ENCODE data around the gene SMC1B. TPM values are rescaled to one million over a fixed set of nuclear protein-coding genes. Genes with fewer than 3 reads are reported as not detected.

Gene SMC1B
- total RNA-seq, 2 experiments from 2014 or later: 0.08 TPM; not detected in 1

- peaks cover 39% of the 10 kb centered on the region; the same call in 1 of the 2 replicates for H3K79me2 ChIP-seq (ENCODE audit: insufficient read depth, low read depth, low read length)
- no peak overlapping the region for H3K4me2 ChIP-seq (ENCODE audit: low read length)
- H3K36me3 ChIP-seq (ENCODE audit: insufficient read depth, low read length): 0 out of 2 replicates have a peak, but pooled peaks cover 5% of the 10 kb centered on the region
- TF ChIP-seq CTCF (conservative IDR thresholded peaks at IDR 0.05; ENCODE audit: low read length): no peak
- no peak for TF ChIP-seq EZH2phosphoT487 (IDR thresholded peaks at IDR 0.05; ENCODE audit: borderline replicate concordance, low read depth, low read length)
- no peaks in the 10 kb centered on the region for H3K9me2 ChIP-seq (ENCODE audit: insufficient read depth, low read length)
- H3K4me1 ChIP-seq (ENCODE audit: insufficient read depth, low read length, poor library complexity, severe bottlenecking): peaks cover 31% of the 10 kb centered on the region
- H4K20me1 ChIP-seq (ENCODE audit: insufficient read depth, low read length): peaks cover 21% of the 10 kb centered on the region
- intact Hi-C loops (cut with micrococcal nuclease; ENCODE audit: unreplicated experiment): no loop called here
- no peak overlapping the region for H3K4me3 ChIP-seq (ENCODE audit: low read depth, low read length, poor library complexity, severe bottlenecking)
- H3K9me3 ChIP-seq (ENCODE audit: low read length): no peaks in the 10 kb centered on the region
- H3K27ac ChIP-seq (ENCODE audit: low read depth, low read length, poor library complexity, severe bottlenecking): no peak overlapping the region
- DNase-seq (ENCODE audit: low spot score): no peak
- CTCF ChIA-PET (ENCODE audit: unreplicated experiment): no interaction called here
- no TSS peak for BruUV-seq (replicated peaks)
- POLR2A ChIA-PET: no interaction called here
- no peak overlapping the region for H2AFZ ChIP-seq (ENCODE audit: low read length)
These were observed 98.6 kb downstream of the SMC1B start for GRCh38 chr22:45314786-45315185.

GRCh38 chr22:45314054-45314721 lies 99.2 kb downstream of the SMC1B start:
- Histone ChIP-seq H3K36me3 (ENCODE audit: insufficient read depth, low read length) (0 out of 2 replicates have a peak, but pooled peaks cover 5% of the 10 kb centered on the region), H3K9me3 (ENCODE audit: low read length) (no peaks in the 10 kb centered on the region), H3K9me2 (ENCODE audit: insufficient read depth, low read length) (no peaks in the 10 kb centered on the region), H3K4me1 (ENCODE audit: insufficient read depth, low read length, poor library complexity, severe bottlenecking) (peaks cover 30% of the 10 kb centered on the region), H3K4me3 (ENCODE audit: low read depth, low read length, poor library complexity, severe bottlenecking) (no peak overlapping the region), H3K27ac (ENCODE audit: low read depth, low read length, poor library complexity, severe bottlenecking) (no peak overlapping the region), H3K4me2 (ENCODE audit: low read length) (no peak overlapping the region), H2AFZ (ENCODE audit: low read length) (no peak overlapping the region), H3K79me2 (ENCODE audit: insufficient read depth, low read depth, low read length) (peaks cover 33% of the 10 kb centered on the region; the same call in 1 of the 2 replicates), H4K20me1 (ENCODE audit: insufficient read depth, low read length) (peaks cover 21% of the 10 kb centered on the region)
- no peak for TF ChIP-seq EZH2phosphoT487 (IDR thresholded peaks at IDR 0.05; ENCODE audit: borderline replicate concordance, low read depth, low read length)
- TF ChIP-seq CTCF (conservative IDR thresholded peaks at IDR 0.05; ENCODE audit: low read length): no peak
- DNase-seq (ENCODE audit: low spot score): no peak
- ChIA-PET CTCF (ENCODE audit: unreplicated experiment) (interaction anchor here (0.6 kb wide), 1 partner anchor 115 kb away, joined by 4 read pairs; no protein-coding TSS in a partner anchor), POLR2A (interaction anchor here (0.6 kb wide), 1 partner anchor 76 kb away, joined by 3 read pairs; no protein-coding TSS in a partner anchor)
- no TSS peak for BruUV-seq (replicated peaks)
- intact Hi-C loops (cut with micrococcal nuclease; ENCODE audit: unreplicated experiment): no loop called here

GRCh38 chr22:45312856-45313255 lies 100.5 kb downstream of the SMC1B start:
- Histone ChIP-seq H3K36me3 (ENCODE audit: insufficient read depth, low read length) (0 out of 2 replicates have a peak, but pooled peaks cover 5% of the 10 kb centered on the region), H3K9me3 (ENCODE audit: low read length) (no peaks in the 10 kb centered on the region), H3K79me2 (ENCODE audit: insufficient read depth, low read depth, low read length) (peaks cover 20% of the 10 kb centered on the region; the same call in 1 of the 2 replicates), H3K4me1 (ENCODE audit: insufficient read depth, low read length, poor library complexity, severe bottlenecking) (peaks cover 26% of the 10 kb centered on the region), H3K4me3 (ENCODE audit: low read depth, low read length, poor library complexity, severe bottlenecking) (no peak overlapping the region), H3K9me2 (ENCODE audit: insufficient read depth, low read length) (no peaks in the 10 kb centered on the region), H3K4me2 (ENCODE audit: low read length) (no peak overlapping the region), H2AFZ (ENCODE audit: low read length) (no peak overlapping the region), H3K27ac (ENCODE audit: low read depth, low read length, poor library complexity, severe bottlenecking) (no peak overlapping the region), H4K20me1 (ENCODE audit: insufficient read depth, low read length) (peaks cover 12% of the 10 kb centered on the region; the same call in 1 of the 2 replicates)
- intact Hi-C loops (cut with micrococcal nuclease; ENCODE audit: unreplicated experiment): no loop called here
- TF ChIP-seq CTCF (conservative IDR thresholded peaks at IDR 0.05; ENCODE audit: low read length) (no peak), EZH2phosphoT487 (IDR thresholded peaks at IDR 0.05; ENCODE audit: borderline replicate concordance, low read depth, low read length) (no peak)
- ChIA-PET POLR2A (interaction anchor here (0.6 kb wide), 1 partner anchor 87 kb away, joined by 3 read pairs; no protein-coding TSS in a partner anchor), CTCF (ENCODE audit: unreplicated experiment) (no interaction called here)
- no peak for DNase-seq (ENCODE audit: low spot score)
- TSS peak; percentile 43 for BruUV-seq (replicated peaks)
